ELF-1 (cell line): ENCODE measurements around the gene SLC48A1.
"Not testable (repeated sequence)": the region's sequence is repeated elsewhere in the genome, so short reads cannot be mapped to it uniquely, and the experiment has no call there.

ENCODE experiments used
- DNase-seq: peaks from one replicate; pipeline ENCODE4 v3.0.0-alpha.2; 2016; ENCODE audit warnings: low read depth, low spot score

Gene SLC48A1

DNA sequence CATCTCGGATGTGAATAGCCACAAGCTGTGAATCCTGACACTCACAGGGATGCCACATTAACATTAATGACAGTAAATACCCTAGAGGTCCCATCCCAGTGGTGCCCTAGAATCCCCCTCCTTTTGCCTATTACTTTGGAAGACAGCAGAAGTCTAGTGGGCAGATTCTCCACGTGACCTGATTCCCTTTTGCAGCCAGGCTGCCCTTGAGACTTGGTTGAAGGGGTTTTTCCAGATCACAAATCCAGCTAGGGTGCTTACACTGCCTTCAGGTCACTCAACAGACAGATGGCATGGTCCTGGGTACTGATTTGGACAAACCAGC, 38.0 kb downstream of the SLC48A1 start:
- DNase-seq = peak; percentile 70

DNA sequence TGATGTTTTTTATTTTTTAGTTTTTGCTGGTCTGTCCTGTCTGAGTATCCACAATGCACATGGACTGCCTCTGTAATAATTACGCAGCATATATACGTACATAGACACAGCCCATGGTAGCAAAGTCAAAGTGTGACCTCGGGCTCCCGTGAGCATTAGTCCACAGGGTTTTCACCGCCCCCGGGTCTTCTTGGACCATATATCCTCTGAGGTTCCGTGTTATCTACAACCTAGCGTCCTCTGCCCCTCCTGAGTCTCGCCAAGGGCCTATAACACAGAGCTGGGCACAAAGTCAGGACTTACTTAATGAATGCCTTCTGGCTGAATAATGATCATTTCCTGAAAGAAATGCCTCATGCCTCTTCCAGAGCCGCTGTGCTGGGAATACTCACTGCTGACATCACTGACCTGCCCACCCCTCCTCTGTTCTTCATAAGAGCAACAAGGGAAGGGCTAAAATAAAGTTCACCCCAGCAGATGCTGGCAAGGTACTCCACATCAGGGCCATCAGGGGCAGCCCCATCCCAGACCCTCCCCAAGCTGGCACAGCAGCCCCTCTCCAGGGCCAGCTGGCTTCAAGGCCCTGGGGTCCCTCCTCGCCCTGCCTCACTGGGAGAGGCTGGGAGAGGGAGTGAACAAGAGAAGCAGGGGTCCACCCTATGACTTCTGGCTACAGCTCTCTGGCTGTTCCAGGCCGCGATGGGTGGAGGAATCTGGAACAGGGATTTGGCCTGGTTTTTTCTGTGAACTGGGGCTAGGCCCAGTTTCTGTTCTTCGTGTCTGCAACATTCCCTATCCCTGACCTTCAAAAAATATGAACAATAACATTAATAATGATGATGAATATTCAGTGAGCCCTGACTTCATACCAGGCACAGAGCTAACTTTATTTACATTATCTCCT, 38.8 kb downstream of the SLC48A1 start:
- peak; percentile 39 for DNase-seq

- DNase-seq = peak; percentile 90
Measured at GRCh38 chr12:47812797-47813510, 39.9 kb downstream of the SLC48A1 start.

DNA sequence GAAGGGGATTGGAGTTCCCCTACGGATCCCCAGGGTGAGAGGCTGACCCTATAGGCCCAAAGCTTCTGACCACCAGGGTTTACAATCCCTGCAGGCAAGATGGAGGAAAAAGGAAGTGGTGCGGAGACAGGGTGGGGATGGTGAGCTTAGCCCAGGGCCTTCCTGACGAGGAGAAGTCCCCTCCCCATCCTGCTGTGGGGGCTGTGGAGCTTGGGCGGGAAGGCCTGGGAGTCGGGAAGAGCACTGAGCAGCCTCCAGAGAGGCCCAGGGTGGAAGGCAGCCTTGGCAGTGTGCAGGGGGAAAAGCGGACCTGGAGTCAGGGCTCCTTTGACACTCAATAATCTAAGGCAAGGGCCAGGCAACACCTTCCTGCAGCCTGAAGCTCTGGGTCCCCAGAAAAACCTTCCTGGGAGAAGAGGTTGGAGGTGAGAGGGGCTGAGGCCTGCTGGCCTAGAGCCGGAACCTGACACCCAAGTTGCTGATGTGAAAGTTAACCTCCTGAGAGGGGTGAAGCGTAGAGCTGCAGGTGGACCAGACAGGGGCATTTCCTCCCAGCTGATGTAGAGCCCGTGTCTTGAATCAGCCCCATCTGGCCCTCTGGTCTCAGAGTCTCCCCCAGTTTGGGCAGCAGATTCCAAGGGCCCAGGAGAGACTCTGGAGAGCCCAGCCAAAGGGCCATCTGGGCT, 40.6 kb downstream of the SLC48A1 start:
- DNase-seq = peak; percentile 76

- no peak for DNase-seq
Measured at GRCh38 chr12:47814539-47815170, 41.6 kb downstream of the SLC48A1 start.

DNA sequence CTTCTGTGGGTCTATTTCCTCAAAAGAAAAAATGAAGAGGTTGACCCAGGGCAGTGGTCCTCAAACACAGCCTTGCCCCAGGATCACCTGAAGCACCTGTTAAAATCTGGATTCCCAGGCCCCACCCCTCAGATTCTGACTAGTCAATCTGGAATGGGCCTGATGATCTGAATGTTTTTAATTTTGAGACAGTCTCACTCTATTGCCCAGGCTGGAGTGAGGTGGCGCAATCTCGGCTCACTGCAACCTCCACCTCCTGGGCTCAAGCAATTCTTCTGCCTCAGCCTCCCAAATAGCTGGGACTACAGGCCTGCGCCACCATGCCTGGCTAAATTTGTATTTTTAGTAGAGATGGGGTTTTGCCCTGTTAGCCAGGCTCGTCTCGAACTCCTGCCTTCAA, 42.4 kb downstream of the SLC48A1 start:
- not testable (repeated sequence) for DNase-seq

DNA sequence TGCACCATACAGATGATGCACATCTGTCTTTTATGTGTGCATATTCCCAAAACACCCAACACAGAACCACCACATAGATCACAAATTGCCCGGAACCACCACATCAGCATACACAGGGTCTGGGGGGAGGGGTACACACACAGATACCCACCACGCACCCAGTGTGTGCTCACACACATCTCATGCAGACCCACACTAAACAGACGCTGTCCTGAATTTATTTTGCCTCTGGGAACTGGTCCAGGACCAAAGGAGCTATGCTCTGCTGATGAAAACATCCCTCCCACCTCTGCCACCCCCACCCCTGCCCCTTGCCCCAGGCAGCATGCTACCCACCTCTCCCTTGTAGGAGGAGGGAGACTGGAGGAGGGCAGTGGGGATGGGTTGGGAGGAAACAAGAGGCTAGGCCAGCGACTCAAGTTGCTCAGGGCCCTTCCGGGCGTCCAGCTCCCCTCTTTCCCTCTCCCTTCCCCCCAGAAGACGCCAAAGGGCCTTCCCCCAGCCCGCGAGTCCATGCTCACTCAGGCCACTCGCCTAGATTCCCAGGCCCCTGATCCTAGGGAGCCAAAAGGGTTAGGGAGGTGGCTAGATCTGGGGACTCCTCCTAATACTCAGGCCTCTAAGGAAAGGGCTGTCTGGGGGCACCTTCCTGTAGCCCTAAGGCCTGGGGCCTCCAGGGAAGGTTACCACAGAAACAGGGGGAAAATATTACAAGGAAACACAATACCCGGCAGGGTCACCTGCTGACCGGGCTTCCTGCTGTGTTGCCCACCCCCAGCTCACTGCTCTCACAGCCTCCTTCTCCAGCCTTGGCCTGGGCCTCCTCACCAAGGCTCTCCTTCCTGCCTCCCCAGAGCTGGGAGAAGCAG, 43.6 kb downstream of the SLC48A1 start:
- DNase-seq = no peak

DNA sequence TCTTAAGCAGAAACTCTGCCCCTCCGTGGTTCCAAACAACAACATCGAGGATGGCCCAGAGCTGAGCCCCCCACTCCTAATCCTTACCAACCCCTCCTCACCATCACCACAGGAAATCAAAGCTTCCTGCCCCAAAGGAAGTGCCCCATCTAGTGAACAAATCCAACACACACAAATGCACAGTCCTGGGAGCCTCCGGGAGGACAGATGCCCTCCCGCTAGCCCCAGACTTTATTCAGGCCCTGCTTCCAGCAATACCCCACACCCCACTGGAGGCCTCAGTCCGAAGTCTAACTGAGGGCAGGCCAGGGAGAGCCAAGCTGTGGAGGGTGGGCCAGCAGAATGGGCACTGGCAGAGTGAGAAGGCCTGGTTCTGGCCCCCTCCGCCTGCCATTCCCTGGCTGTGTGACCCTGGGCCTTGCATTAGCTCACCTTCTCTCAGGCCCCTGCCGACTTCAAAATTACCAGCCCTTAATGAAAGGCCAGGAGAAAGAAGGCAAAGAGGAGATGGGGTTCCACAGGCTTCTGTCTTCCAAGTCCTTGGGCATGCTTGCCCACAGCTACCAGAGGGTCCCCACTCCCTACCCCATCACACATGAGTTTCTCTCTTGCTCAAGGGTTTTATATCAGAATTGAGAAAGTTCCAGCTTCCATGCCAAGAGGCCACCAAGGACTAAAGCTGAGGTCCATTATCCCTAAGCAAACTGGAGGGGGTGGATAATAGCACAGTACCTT, 44.4 kb downstream of the SLC48A1 start:
- DNase-seq = peak; percentile 44

DNA sequence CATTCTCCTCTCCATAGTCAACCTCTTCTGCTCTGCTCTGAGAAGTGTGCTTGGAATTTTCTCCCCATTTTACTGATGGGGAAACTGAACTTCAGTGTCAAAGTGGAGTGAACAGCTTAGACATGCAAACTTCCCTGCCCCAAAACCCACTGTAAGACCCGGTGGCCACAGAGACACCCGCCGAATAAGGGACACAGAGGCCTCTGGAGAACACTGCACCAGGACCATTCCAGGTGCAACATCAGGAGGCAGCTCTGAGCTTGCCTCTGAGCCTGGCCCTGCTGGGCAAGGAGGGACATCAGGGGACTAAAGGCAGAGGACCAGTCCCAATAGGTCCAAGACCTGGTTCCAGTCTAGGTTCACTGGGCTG, 45.0 kb downstream of the SLC48A1 start:
- no peak for DNase-seq

DNA sequence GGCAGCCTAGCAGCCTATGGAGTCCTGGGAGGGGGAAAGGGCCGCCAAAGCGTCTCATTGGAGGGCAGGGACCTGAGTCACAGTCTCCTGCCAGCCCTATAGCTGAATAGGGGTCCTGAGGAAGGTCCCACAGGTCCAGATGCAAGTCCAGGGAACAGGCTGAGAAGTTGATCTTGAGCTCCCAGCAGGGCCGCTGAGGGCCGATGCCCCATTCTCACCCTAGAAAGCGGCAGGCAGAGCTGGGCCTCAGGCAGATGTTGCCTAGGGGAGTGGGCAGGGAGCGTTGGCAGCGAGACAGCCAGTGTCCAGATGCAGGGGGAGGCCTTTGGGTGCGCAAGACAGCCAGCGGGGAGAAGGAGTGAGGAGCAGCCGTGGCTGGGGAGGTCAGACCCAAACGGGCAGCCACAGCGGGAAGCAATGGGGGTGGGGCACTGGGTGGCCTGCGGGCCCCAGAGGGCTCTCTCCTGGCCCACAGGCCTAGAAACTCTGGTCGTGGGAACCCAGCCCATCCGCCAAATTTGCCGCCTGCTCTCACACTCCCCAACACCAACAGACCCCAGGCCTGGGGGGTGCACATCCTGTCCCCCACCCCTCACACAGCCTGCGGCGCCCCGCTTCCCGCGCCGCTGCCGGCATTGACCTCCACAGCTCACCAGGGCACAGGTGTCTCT, 45.6 kb downstream of the SLC48A1 start:
- DNase-seq = peak; percentile 29

DNA sequence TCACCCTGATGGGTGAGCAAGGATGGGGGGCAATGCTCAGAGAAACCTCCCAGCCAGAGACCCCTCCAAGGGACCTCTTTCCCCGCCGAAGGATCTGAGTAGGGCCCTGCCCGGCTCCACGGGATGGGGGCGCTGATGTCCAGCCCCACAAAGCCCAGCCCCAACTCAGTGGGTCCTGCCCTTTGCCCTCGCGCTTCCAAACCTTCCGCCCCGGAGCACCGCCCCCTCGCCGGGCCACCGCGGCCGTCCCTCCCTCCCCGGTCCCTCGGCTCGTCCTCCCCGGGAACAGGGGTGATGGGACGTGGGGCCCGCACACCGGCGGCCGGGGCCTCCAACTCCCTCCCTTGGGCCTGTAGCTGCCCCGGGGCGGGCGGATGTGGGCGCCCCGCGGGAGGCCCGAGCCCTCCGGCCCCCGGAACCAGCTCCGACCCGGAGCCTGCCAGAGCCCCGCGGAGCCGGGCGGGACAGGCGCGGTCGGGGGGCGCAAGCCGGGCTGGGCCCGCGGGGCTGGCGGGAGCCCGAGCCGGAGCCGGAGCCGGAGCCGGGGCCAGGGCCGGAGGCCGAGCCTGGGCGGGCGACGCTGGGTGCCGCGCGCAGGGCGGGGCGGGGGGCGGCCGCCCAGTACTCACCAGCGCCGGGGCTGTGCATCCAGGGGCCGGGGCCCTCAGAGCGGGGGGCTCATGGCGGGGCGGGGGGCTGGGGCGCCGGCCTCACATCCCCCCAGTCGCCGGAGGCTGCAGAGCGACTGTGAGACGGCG, 46.3 kb downstream of the SLC48A1 start:
- DNase-seq = peak; percentile 55

GRCh38 chr12:47819896-47820630, 47.0 kb downstream of the SLC48A1 start, which contains the start of gene HDAC7:
TSS of gene HDAC7 (minus strand) at chr12:47819903. CDS start at chr12:47819785, 118 bp downstream.
- DNase-seq = peak; percentile 81

DNA sequence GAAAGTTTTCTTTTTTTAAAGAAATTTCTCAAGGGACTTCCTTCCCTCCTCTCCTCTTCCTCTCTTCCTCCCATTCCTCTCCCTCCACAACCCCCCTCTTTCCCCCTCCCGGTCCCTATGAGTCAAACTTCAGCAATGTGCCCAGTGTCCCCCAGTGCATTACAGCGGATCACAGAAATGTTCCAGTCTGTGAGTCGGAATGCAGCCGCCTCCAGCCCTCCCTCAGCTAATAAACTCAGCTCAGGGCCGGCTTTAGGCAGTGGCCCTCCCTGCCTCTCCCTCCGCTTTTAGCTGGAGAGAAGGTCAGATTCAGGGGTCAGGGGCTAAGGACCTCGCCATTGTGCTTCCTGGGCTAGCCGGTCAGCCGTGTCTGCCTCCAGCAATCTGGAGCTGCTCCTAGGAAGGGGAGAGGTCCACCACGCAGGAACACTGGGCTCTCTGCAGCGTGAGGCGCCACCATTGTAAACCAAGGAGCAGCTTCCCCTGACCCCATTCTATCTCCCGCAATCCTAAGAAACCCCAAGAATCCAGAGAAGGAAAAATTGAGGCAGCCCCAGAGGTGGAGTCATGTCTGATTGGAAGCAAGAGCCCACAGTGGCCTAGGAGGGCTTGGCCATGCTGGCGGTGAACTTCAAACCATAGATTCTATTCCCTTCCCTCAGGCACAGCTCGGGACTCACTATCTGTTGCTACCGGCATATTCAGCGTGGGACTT, 47.8 kb downstream of the SLC48A1 start:
- peak; percentile 93 for DNase-seq

GRCh38 chr12:47821346-47821706, 48.3 kb downstream of the SLC48A1 start:
- DNase-seq = no peak

DNA sequence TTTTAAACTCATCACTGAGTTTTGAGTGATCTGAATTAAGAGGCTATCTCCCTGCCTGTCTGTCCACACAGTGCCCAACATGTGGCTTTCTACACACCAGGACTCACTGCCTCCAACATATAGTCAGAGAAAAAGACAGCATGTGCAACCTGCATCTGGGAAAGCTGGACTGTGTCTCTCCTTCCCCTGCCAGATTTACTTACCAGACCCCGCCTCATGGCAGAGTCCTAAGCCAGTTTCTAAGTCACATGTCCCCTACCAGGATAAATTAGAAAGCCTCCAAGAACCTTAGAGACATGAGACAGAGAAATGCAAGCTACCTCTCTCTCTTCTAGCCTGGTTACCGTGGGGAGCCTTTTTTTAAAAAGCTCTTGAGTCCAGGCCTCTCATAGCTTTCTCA, 49.4 kb downstream of the SLC48A1 start:
- DNase-seq = no peak

- DNase-seq = no peak
Measured at GRCh38 chr12:47822863-47823262, 49.8 kb downstream of the SLC48A1 start.

DNA sequence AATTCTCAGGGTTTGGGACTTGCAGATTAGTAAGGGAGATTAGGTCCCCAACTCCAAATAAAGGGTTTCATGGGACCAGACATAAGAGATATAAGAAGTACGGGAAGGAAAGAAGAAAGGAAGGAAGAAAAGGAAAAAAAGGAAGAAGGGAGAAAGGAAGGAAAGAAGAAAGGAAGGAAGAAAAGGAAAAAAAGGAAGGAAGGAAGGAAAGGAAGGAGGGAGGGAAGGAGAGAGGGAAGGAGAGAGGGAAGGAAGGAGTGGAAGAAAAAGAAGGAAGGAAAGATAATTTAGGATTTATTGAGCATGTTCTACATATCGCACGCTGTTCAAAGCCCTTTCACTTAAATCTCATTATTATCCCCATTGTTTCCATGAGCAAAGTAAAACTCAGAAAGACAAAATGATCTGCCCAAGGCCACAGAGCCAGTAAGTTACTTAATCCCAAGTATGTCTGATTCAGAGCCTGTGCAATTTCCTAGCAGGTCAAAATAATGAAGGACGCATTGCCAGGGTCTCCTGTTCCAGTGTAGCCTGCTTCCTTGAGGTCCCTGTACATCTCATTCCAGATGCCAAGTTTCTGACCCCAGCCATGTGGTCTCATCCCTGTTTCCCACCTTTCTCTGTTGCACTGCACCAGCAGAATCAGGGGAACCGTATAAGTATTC, 50.5 kb downstream of the SLC48A1 start:
- no peak for DNase-seq
